NB4 (cell line): ENCODE measurements around the gene EIF3C.
"Not testable (repeated sequence)": the region's sequence is repeated elsewhere in the genome, so short reads cannot be mapped to it uniquely, and the experiment has no call there.

Experiments used
- MYC ChIP-seq: IDR thresholded peaks from 2 replicates; pipeline ENCODE4 v1.6.1; 2011; ENCODE audit warnings: low read depth, low read length
- POLR2A ChIP-seq: IDR thresholded peaks from 2 replicates; pipeline ENCODE4 v1.6.1; 2011; ENCODE audit warnings: mild to moderate bottlenecking; ENCODE audit not compliant: insufficient read length; ENCODE audit errors: extremely low read depth
- TF ChIP-seq, protein P1 (sequence below): IDR thresholded peaks from one replicate; pipeline ENCODE4 v1.5.1; 2012; ENCODE audit warnings: low read depth, low read length
- TF ChIP-seq, protein P2 (sequence below): IDR thresholded peaks from 2 replicates; pipeline ENCODE4 v1.6.1; 2011; ENCODE audit warnings: low read depth, low read length

DNA sequence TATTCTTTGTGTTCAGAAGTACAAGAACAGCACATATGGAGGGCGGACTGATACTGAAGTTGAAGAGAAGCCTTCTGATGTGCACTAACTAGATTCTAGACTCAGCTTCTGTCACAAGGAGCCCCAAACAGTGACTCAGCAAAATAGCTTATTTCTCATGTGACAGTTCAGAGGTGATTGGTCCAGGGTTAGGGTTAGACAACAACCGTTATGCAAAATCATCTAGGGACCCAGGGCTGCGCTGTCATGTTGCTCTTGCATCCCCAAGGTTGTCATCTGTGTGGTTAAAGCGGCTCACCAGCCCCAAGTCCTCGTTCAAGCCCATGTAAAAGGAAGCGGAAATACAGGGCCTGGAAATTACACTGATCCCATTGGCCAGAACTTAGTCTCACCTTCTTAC, 70.4 kb downstream of the EIF3C start:
- TF ChIP-seq, protein P1, sequence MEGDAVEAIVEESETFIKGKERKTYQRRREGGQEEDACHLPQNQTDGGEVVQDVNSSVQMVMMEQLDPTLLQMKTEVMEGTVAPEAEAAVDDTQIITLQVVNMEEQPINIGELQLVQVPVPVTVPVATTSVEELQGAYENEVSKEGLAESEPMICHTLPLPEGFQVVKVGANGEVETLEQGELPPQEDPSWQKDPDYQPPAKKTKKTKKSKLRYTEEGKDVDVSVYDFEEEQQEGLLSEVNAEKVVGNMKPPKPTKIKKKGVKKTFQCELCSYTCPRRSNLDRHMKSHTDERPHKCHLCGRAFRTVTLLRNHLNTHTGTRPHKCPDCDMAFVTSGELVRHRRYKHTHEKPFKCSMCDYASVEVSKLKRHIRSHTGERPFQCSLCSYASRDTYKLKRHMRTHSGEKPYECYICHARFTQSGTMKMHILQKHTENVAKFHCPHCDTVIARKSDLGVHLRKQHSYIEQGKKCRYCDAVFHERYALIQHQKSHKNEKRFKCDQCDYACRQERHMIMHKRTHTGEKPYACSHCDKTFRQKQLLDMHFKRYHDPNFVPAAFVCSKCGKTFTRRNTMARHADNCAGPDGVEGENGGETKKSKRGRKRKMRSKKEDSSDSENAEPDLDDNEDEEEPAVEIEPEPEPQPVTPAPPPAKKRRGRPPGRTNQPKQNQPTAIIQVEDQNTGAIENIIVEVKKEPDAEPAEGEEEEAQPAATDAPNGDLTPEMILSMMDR: not testable (repeated sequence)
- not testable (repeated sequence) for TF ChIP-seq MYC, POLR2A
- TF ChIP-seq, protein P2, sequence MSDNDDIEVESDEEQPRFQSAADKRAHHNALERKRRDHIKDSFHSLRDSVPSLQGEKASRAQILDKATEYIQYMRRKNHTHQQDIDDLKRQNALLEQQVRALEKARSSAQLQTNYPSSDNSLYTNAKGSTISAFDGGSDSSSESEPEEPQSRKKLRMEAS: not testable (repeated sequence)
